Endothelial cell (in vitro differentiated cells): ENCODE data around the gene C3orf62. TPM values are rescaled to one million over a fixed set of nuclear protein-coding genes. Genes with fewer than 3 reads are reported as not detected.

Experiments
- DNase-seq: peaks from one replicate; pipeline ENCODE4 v3.0.0; 2021; ENCODE audit warnings: low spot score
- H3K27ac Mint-ChIP-seq: one replicate; pipeline ENCODE4 v1.8.0; 2021; ENCODE audit warnings: mixed read lengths, inconsistent platforms; ENCODE audit not compliant: unreplicated experiment
- H3K27me3 Mint-ChIP-seq: one replicate; pipeline ENCODE4 v1.8.0; 2021; ENCODE audit warnings: mild to moderate bottlenecking, moderate library complexity, mixed read lengths, inconsistent platforms; ENCODE audit not compliant: unreplicated experiment
- H3K36me3 Mint-ChIP-seq: one replicate; pipeline ENCODE4 v1.8.0; 2021; ENCODE audit warnings: mild to moderate bottlenecking, low read depth, mixed read lengths, inconsistent platforms; ENCODE audit not compliant: unreplicated experiment
- H3K4me1 Mint-ChIP-seq: one replicate; pipeline ENCODE4 v1.8.0; 2021; ENCODE audit warnings: mild to moderate bottlenecking, mixed read lengths, inconsistent platforms; ENCODE audit not compliant: unreplicated experiment
- H3K4me3 Mint-ChIP-seq: one replicate; pipeline ENCODE4 v1.8.0; 2021; ENCODE audit warnings: mild to moderate bottlenecking, mixed read lengths, inconsistent platforms; ENCODE audit not compliant: unreplicated experiment
- H3K9me3 Mint-ChIP-seq: one replicate; pipeline ENCODE4 v1.8.0; 2021; ENCODE audit warnings: mixed read lengths, inconsistent platforms; ENCODE audit not compliant: unreplicated experiment
- CTCF ChIP-seq: fragments of 200-600 bp; sonication (generic); IDR thresholded peaks from one replicate; pipeline ENCODE4 v1.5.0; 2021; ENCODE audit warnings: antibody characterized with exemption; ENCODE audit not compliant: unreplicated experiment
- total RNA-seq: library from RNA; stranded (reverse); fragmentation: NEBNext Ultra II Directional; extraction: Animal tissue kit (Norgen Biotek cat#: 25700); gene quantifications from one replicate; pipeline ENCODE4 v1.2.1, GENCODE V29; 2021; ENCODE audit not compliant: unreplicated experiment

The C3orf62 gene
- total RNA-seq, 1 donor from 2014 or later, result 3.8 TPM

- Mint-ChIP-seq H3K27me3 (peaks cover 2% of the 10 kb centered on the region), H3K36me3 (no peaks in the 10 kb centered on the region), H3K4me1 (no peaks in the 10 kb centered on the region), H3K4me3 (no peak overlapping the region), H3K9me3 (no peaks in the 10 kb centered on the region), H3K27ac (no peak overlapping the region)
- no peak for TF ChIP-seq CTCF
- no peak for DNase-seq
Observed at GRCh38 chr3:49263159-49263889, 13.7 kb downstream of the C3orf62 start.

GRCh38 chr3:49260806-49261324, 16.2 kb downstream of the C3orf62 start:
- Mint-ChIP-seq H3K27ac (no peak overlapping the region), H3K27me3 (no peaks in the 10 kb centered on the region), H3K4me3 (no peak overlapping the region), H3K9me3 (no peaks in the 10 kb centered on the region), H3K4me1 (no peaks in the 10 kb centered on the region), H3K36me3 (no peaks in the 10 kb centered on the region)
- TF ChIP-seq CTCF, result no peak
- DNase-seq, result no peak

- no peak for DNase-seq
- Mint-ChIP-seq H3K4me3 (no peak overlapping the region), H3K27ac (no peak overlapping the region), H3K4me1 (no peaks in the 10 kb centered on the region), H3K9me3 (no peaks in the 10 kb centered on the region), H3K36me3 (no peaks in the 10 kb centered on the region), H3K27me3 (peaks cover 4% of the 10 kb centered on the region)
- no peak for TF ChIP-seq CTCF
Observed at GRCh38 chr3:49257187-49257586, 19.8 kb downstream of the C3orf62 start.

GRCh38 chr3:49255718-49256511, 21.1 kb downstream of the C3orf62 start:
- H3K4me3 Mint-ChIP-seq, result no peak overlapping the region
- no peak for TF ChIP-seq CTCF
- no peaks in the 10 kb centered on the region for H3K9me3 Mint-ChIP-seq
- no peaks in the 10 kb centered on the region for H3K36me3 Mint-ChIP-seq
- H3K27me3 Mint-ChIP-seq, result peaks cover 4% of the 10 kb centered on the region
- no peak for DNase-seq
- no peaks in the 10 kb centered on the region for H3K4me1 Mint-ChIP-seq
- H3K27ac Mint-ChIP-seq, result no peak overlapping the region

GRCh38 chr3:49255112-49255511, 21.9 kb downstream of the C3orf62 start:
- no peak for TF ChIP-seq CTCF
- no peaks in the 10 kb centered on the region for H3K36me3 Mint-ChIP-seq
- H3K4me1 Mint-ChIP-seq, result no peaks in the 10 kb centered on the region
- H3K9me3 Mint-ChIP-seq, result no peaks in the 10 kb centered on the region
- no peak overlapping the region for H3K4me3 Mint-ChIP-seq
- H3K27me3 Mint-ChIP-seq, result peaks cover 6% of the 10 kb centered on the region
- no peak for DNase-seq
- H3K27ac Mint-ChIP-seq, result no peak overlapping the region
